Measurements from ENCODE around the gene FAM107B. TPM values are rescaled to one million over a fixed set of nuclear protein-coding genes. Genes with fewer than 3 reads are reported as not detected.

Gene FAM107B
- total RNA-seq, 2 experiments from 2014 or later = 114 to 121 TPM

- ChIA-PET POLR2A (no interaction called here), CTCF (no interaction called here)
- peaks cover 8% of the 10 kb centered on the region for H3K4me1 Mint-ChIP-seq (ENCODE audit: low read depth)
- ATAC-seq = no peak
- no peak for TF ChIP-seq CTCF (IDR thresholded peaks at IDR 0.05)
- no peak overlapping the region for H3K4me3 Mint-ChIP-seq
- no peaks in the 10 kb centered on the region for H3K36me3 Mint-ChIP-seq (ENCODE audit: low read depth)
- H3K27ac Mint-ChIP-seq = no peak overlapping the region
- intact Hi-C loops (cut with micrococcal nuclease) = no loop called here
- H3K27me3 Mint-ChIP-seq = no peaks in the 10 kb centered on the region
- H3K9me3 Mint-ChIP-seq = no peaks in the 10 kb centered on the region
- no peak for DNase-seq
Observed at GRCh38 chr10:14779001-14779651, 4.4 kb upstream of the FAM107B start.

GRCh38 chr10:14776546-14776945, 1.8 kb upstream of the FAM107B start:
- Mint-ChIP-seq H3K27me3 (no peaks in the 10 kb centered on the region), H3K27ac (no peak overlapping the region), H3K9me3 (no peaks in the 10 kb centered on the region), H3K36me3 (ENCODE audit: low read depth) (no peaks in the 10 kb centered on the region), H3K4me3 (no peak overlapping the region), H3K4me1 (ENCODE audit: low read depth) (no peaks in the 10 kb centered on the region)
- ChIA-PET CTCF (interaction anchor here (1.0 kb wide), 1 partner anchor 46 kb away, joined by 3 read pairs; no protein-coding TSS in a partner anchor), POLR2A (interaction anchor here (0.6 kb wide), 1 partner anchor 23 kb away, joined by 3 read pairs; no protein-coding TSS in a partner anchor)
- ATAC-seq (no peak), DNase-seq (no peak)
- TF ChIP-seq CTCF (IDR thresholded peaks at IDR 0.05) = no peak
- intact Hi-C loops (cut with micrococcal nuclease) = no loop called here

- no peak for DNase-seq
- H3K9me3 Mint-ChIP-seq = no peaks in the 10 kb centered on the region
- H3K36me3 Mint-ChIP-seq (ENCODE audit: low read depth) = no peaks in the 10 kb centered on the region
- intact Hi-C loops (cut with micrococcal nuclease) = no loop called here
- H3K4me3 Mint-ChIP-seq = no peak overlapping the region
- no peak for ATAC-seq
- H3K27me3 Mint-ChIP-seq = no peaks in the 10 kb centered on the region
- H3K4me1 Mint-ChIP-seq (ENCODE audit: low read depth) = no peaks in the 10 kb centered on the region
- H3K27ac Mint-ChIP-seq = no peak overlapping the region
- TF ChIP-seq CTCF (IDR thresholded peaks at IDR 0.05) = no peak
- POLR2A ChIA-PET = no interaction called here
- CTCF ChIA-PET = interaction anchor here (1.0 kb wide), 1 partner anchor 47 kb away, joined by 3 read pairs; no protein-coding TSS in a partner anchor
Observed at GRCh38 chr10:14775656-14776055, 959 bp upstream of the FAM107B start.

GRCh38 chr10:14774214-14774580, 500 bp downstream of the FAM107B start:
- Mint-ChIP-seq H3K36me3 (ENCODE audit: low read depth) (no peaks in the 10 kb centered on the region), H3K4me3 (no peak overlapping the region), H3K9me3 (no peaks in the 10 kb centered on the region), H3K27ac (no peak overlapping the region), H3K4me1 (ENCODE audit: low read depth) (no peaks in the 10 kb centered on the region), H3K27me3 (no peaks in the 10 kb centered on the region)
- intact Hi-C loops (cut with micrococcal nuclease) = no loop called here
- ATAC-seq (no peak), DNase-seq (no peak)
- POLR2A ChIA-PET = no interaction called here
- no peak for TF ChIP-seq CTCF (IDR thresholded peaks at IDR 0.05)
- CTCF ChIA-PET = no interaction called here

- ATAC-seq = no peak
- intact Hi-C loops (cut with micrococcal nuclease) = no loop called here
- POLR2A ChIA-PET = no interaction called here
- H3K36me3 Mint-ChIP-seq (ENCODE audit: low read depth) = no peaks in the 10 kb centered on the region
- no peaks in the 10 kb centered on the region for H3K27me3 Mint-ChIP-seq
- CTCF ChIA-PET = no interaction called here
- H3K4me3 Mint-ChIP-seq = no peak overlapping the region
- H3K27ac Mint-ChIP-seq = no peak overlapping the region
- no peak for TF ChIP-seq CTCF (IDR thresholded peaks at IDR 0.05)
- DNase-seq = no peak
- H3K4me1 Mint-ChIP-seq (ENCODE audit: low read depth) = no peaks in the 10 kb centered on the region
- H3K9me3 Mint-ChIP-seq = no peaks in the 10 kb centered on the region
Observed at GRCh38 chr10:14773551-14774213, 1.0 kb downstream of the FAM107B start.

Data from activated CD8-positive, alpha-beta T cell treated with anti-CD3 and anti-CD28 coated beads for 36 hours (primary cell).